CD4-positive, alpha-beta T cell treated with Interleukin-6 for 4 hours (primary cell): Measurements from ENCODE around the gene CKB.

Experiments used
- DNase-seq: peaks from one replicate; pipeline ENCODE4 v3.0.0-alpha.2; 2020; ENCODE audit warnings: mixed read lengths

The CKB gene

GRCh38 chr14:103522649-103523574 is at the start of gene CKB:
TSS of gene CKB (minus strand) at chr14:103522830. CDS start at chr14:103522493, 337 bp downstream.
- no peak for DNase-seq

GRCh38 chr14:103569408-103569807 is 46.8 kb upstream of the CKB start:
- DNase-seq: no peak

- no peak for DNase-seq
These were observed 46.3 kb upstream of the CKB start for GRCh38 chr14:103568952-103569351.

GRCh38 chr14:103563844-103564505 is 41.3 kb upstream of the CKB start:
- no peak for DNase-seq

GRCh38 chr14:103563226-103563620 is 40.6 kb upstream of the CKB start:
- DNase-seq: no peak

- DNase-seq: peak; percentile 86
These were observed 40.0 kb upstream of the CKB start, which contains the start of the genes BAG5 and COA8 for GRCh38 chr14:103562429-103563225. TSS of gene BAG5 (minus strand) at chr14:103562657. CDS start at chr14:103561164, 1,493 bp downstream. TSS of gene COA8 (plus strand) at chr14:103562960. CDS start at chr14:103563002, 42 bp downstream.

- DNase-seq: no peak
These were observed 39.5 kb upstream of the CKB start for GRCh38 chr14:103562179-103562428.

GRCh38 chr14:103561381-103562178 is 39.0 kb upstream of the CKB start:
- peak; percentile 30 for DNase-seq

GRCh38 chr14:103560691-103561090 is 38.1 kb upstream of the CKB start:
- no peak for DNase-seq

GRCh38 chr14:103559766-103560165 is 37.1 kb upstream of the CKB start:
- no peak for DNase-seq

GRCh38 chr14:103558071-103558882 is 35.6 kb upstream of the CKB start:
- no peak for DNase-seq

- no peak for DNase-seq
These were observed 34.5 kb upstream of the CKB start for GRCh38 chr14:103556946-103557758.

GRCh38 chr14:103555559-103556337 is 33.1 kb upstream of the CKB start:
- no peak for DNase-seq

- DNase-seq: no peak
These were observed 30.2 kb upstream of the CKB start for GRCh38 chr14:103552846-103553210.

GRCh38 chr14:103552011-103552845 is 29.6 kb upstream of the CKB start:
- DNase-seq: no peak

GRCh38 chr14:103551338-103551762 is 28.7 kb upstream of the CKB start:
- DNase-seq: no peak

- DNase-seq: no peak
These were observed 28.1 kb upstream of the CKB start for GRCh38 chr14:103550451-103551337.
